Gastroesophageal sphincter (tissue), 3 donors: ENCODE results near the gene SLAMF7.

Experiments
- EP300 ChIP-seq: sonication (generic); formaldehyde crosslinking; IDR thresholded peaks from one replicate; pipeline ENCODE4 v1.6.1; 2017; ENCODE audit warnings: antibody characterized with exemption, mild to moderate bottlenecking
- POLR2A ChIP-seq, 2 donors: fragments of 450-650 bp; IDR thresholded peaks; one replicate each; pipeline ENCODE4 v1.6.1; 2017; ENCODE audit warnings: antibody characterized with exemption in 2 of 2, mild to moderate bottlenecking in 2 of 2, moderate library complexity in 1 of 2
- POLR2AphosphoS5 ChIP-seq: sonication (generic); formaldehyde crosslinking; IDR thresholded peaks from one replicate; pipeline ENCODE4 v1.6.1; 2017; ENCODE audit warnings: antibody characterized with exemption
- TF ChIP-seq, protein P1 (sequence below), 4 experiments: fragments of 200-600 bp in 2 of 4; fragments of 450-650 bp in 2 of 4; sonication (generic) in 1 of 4; IDR thresholded peaks; one replicate each; pipeline ENCODE4 v1.5.1; 2017 to 2019; ENCODE audit warnings: antibody characterized with exemption in 4 of 4, mild to moderate bottlenecking in 2 of 4, moderate library complexity in 2 of 4

DNA sequence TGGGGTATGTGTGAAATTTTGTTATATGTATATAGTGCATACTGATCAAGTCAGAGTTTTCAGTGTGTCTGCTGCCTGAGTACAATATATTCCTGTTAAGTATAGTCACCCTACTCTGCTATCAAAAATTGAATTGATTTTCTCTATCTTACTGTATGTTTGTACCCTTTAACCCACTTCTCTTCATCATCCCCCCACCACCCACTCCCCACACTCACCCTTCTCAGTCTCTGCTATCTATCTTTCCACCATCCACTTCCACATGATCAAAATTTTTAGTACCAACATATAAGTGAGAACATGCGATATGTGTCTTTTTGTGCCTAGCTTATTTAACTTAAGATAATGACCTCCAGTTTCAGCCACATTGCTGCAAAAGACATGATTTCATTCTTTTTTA, 61.1 kb downstream of the SLAMF7 start:
- TF ChIP-seq, protein P1, sequence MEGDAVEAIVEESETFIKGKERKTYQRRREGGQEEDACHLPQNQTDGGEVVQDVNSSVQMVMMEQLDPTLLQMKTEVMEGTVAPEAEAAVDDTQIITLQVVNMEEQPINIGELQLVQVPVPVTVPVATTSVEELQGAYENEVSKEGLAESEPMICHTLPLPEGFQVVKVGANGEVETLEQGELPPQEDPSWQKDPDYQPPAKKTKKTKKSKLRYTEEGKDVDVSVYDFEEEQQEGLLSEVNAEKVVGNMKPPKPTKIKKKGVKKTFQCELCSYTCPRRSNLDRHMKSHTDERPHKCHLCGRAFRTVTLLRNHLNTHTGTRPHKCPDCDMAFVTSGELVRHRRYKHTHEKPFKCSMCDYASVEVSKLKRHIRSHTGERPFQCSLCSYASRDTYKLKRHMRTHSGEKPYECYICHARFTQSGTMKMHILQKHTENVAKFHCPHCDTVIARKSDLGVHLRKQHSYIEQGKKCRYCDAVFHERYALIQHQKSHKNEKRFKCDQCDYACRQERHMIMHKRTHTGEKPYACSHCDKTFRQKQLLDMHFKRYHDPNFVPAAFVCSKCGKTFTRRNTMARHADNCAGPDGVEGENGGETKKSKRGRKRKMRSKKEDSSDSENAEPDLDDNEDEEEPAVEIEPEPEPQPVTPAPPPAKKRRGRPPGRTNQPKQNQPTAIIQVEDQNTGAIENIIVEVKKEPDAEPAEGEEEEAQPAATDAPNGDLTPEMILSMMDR (IDR thresholded peaks at IDR 0.05) = no peak
- TF ChIP-seq POLR2A (IDR thresholded peaks at IDR 0.05) (no peak), POLR2AphosphoS5 (no peak), EP300 (no peak)
